22Rv1 (cell line): ENCODE results near the gene ARFGAP3.

Experiments
- H3K27ac ChIP-seq: fragments of 450-650 bp; 2 replicates; pipeline ENCODE4 v1.5.1; 2017
- ZFX ChIP-seq: fragments of 450-650 bp; IDR thresholded peaks from 2 replicates; pipeline ENCODE4 v1.6.1; 2017; ENCODE audit warnings: antibody characterized with exemption, borderline replicate concordance
- TF ChIP-seq, protein P1 (sequence below): fragments of 450-650 bp; IDR thresholded peaks from 2 replicates; pipeline ENCODE4 v1.5.1; 2017; ENCODE audit warnings: mild to moderate bottlenecking

The ARFGAP3 gene

DNA sequence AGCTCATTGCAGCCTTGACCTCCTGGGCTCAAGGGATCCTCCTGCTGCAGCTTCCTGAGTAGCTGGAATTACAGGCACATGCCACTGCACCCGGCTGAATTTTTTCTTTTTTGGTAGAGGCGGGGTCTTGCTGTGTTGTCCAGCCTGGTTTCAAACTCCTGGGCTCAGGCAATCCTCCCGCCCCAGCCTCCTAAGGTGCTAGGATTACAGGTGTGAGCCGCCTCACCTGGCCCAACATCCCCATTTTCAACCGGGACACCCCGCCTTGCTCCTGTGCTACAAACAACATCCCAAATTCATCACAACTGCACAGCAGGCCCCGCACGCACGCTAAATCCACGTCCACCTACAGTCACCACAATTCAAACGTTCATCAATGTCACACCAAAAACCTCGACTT is 61.0 kb downstream of the ARFGAP3 start:
- no peak overlapping the region for H3K27ac ChIP-seq
- TF ChIP-seq ZFX: no peak
- TF ChIP-seq, protein P1, sequence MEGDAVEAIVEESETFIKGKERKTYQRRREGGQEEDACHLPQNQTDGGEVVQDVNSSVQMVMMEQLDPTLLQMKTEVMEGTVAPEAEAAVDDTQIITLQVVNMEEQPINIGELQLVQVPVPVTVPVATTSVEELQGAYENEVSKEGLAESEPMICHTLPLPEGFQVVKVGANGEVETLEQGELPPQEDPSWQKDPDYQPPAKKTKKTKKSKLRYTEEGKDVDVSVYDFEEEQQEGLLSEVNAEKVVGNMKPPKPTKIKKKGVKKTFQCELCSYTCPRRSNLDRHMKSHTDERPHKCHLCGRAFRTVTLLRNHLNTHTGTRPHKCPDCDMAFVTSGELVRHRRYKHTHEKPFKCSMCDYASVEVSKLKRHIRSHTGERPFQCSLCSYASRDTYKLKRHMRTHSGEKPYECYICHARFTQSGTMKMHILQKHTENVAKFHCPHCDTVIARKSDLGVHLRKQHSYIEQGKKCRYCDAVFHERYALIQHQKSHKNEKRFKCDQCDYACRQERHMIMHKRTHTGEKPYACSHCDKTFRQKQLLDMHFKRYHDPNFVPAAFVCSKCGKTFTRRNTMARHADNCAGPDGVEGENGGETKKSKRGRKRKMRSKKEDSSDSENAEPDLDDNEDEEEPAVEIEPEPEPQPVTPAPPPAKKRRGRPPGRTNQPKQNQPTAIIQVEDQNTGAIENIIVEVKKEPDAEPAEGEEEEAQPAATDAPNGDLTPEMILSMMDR: no peak

DNA sequence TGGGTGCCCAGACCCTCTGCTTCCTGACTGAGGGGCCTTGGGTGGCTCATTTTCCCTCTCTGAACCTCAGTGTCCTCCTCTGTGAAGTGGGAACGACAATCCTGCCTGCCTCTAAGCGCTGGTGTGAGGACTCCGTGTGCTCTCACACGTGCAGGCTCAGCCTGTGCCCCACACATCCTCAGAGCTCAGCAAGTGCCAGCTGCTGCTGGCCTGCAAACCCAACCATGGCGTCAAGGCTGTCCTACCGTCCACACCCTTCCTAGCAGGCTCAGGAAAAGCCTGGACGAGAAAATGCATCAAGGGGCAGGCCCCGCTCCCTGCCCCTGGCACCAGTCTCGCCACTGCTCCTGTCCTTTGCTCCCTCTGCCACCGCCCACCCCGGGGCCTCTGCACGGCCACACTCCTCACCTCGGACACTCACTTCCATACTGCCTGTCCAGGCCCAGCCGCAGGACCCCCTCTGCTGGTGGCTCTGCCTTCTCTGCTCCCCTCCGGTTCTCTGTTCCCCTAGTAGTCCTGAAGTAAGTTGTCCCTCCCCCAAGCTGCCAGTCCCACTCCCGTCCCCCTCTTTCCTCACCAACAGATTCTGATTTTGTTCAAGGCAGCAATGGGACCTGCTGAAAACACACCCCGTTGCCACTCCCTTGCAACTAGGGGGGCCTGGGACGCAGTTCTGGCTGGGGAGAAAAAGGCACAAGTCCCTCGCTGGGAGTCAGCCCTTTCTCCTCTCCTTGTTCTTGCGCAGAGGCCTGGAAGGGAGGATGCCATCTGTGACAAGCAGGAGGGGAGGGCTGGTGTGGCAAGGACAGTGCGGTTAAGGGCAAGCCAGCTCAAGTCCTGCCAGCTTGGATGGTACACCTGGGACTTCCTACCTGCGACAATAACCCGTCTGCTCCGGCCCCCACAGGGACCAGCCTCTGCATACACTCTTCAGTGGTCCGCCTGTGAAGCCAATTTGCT is 62.2 kb downstream of the ARFGAP3 start:
- no peak overlapping the region for H3K27ac ChIP-seq
- no peak for TF ChIP-seq ZFX
- TF ChIP-seq, protein P1: no peak

GRCh38 chr22:42793848-42794405 is 63.1 kb downstream of the ARFGAP3 start:
- no peak for TF ChIP-seq ZFX
- TF ChIP-seq, protein P1: no peak
- no peak overlapping the region for H3K27ac ChIP-seq

- no peak for TF ChIP-seq ZFX
- TF ChIP-seq, protein P1: no peak
- H3K27ac ChIP-seq: no peak overlapping the region
Observed at GRCh38 chr22:42792909-42793847, 63.9 kb downstream of the ARFGAP3 start.

- TF ChIP-seq, protein P1: no peak
- no peak for TF ChIP-seq ZFX
- H3K27ac ChIP-seq: no peak overlapping the region
Observed at GRCh38 chr22:42792453-42792908, 64.6 kb downstream of the ARFGAP3 start.

DNA sequence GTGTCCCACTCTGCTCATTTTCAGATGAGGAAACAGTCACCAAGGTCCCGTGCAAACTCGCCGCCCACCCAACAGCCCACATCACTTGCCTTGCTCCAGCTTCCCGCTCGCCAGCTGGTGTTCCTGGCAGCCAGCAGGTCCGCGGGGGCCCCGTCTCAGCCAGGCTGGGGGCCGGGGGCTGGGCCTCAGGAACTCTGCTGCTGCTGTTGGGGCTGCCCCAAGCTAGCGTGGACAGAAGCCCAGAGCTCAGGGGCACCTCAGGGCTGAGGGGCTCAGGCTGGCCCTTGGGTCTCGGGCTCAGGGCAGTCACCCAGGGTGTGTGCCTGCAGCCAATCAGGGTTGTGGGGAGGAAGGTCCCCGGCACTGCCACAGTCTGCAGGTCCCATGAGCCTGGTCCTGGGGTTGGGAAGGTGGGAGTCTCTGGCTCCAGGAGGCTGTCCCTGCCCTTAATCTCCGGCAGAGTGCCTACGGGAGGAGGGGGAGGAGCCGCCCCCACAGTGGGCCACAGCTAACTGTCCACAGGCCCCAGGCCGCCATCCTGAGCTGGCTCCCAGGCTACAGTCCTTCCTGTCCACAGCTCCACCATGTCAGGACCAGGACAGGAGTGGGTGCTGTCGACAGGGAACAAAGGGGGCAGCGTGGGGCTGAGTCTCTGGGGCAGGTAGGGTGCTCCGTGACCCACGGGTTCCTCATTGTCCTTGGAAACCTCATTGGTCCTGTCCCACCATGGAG is 65.2 kb downstream of the ARFGAP3 start:
- no peak for TF ChIP-seq ZFX
- TF ChIP-seq, protein P1: no peak
- no peak overlapping the region for H3K27ac ChIP-seq
